OCI-LY7 (cell line): ENCODE data around the gene SDCBP2. TPM values are rescaled to one million over a fixed set of nuclear protein-coding genes. Genes with fewer than 3 reads are reported as not detected.

Experiments used
- BruUV-seq: library from RNA; stranded (reverse); fragments of 400-500 nt; replicated peaks from 2 replicates; lab custom pipeline; 2021; lab: Mats Ljungman, UMichigan
- CTCF ChIA-PET: fragments of 300-600 bp; sonication (Branson Sonifier 250); formaldehyde crosslinking; loops from one replicate; lab custom pipeline; 2022; ENCODE audit warnings: antibody characterized with exemption; ENCODE audit not compliant: unreplicated experiment; lab: Charles Lee
- POLR2A ChIA-PET: fragments of 300-600 bp; sonication (Branson Sonifier 250); formaldehyde crosslinking; loops from one replicate; lab custom pipeline; 2022; ENCODE audit warnings: antibody characterized with exemption; lab: Charles Lee
- DNase-seq: peaks from one replicate; pipeline ENCODE4 v3.0.0-alpha.2; 2015; ENCODE audit warnings: low spot score
- H2AFZ ChIP-seq: fragments of 200-600 bp; sonication (generic), shearing (Covaris generic); 2 replicates; pipeline ENCODE4 v1.6.1; 2014; ENCODE audit warnings: mild to moderate bottlenecking, antibody characterized with exemption, low read length, moderate library complexity
- H3K27ac ChIP-seq: fragments of 200-600 bp; sonication (generic); 2 replicates; pipeline ENCODE4 v1.5.1; 2014; ENCODE audit warnings: mixed run types, low read depth, mild to moderate bottlenecking, moderate library complexity, low read length, inconsistent platforms; ENCODE audit not compliant: poor library complexity, severe bottlenecking
- H3K36me3 ChIP-seq: fragments of 200-600 bp; sonication (generic); 2 replicates; pipeline ENCODE4 v1.6.1; 2014; ENCODE audit warnings: mild to moderate bottlenecking, antibody characterized with exemption, low read length, moderate library complexity, mixed read lengths; ENCODE audit not compliant: insufficient read depth
- H3K4me1 ChIP-seq: fragments of 200-600 bp; sonication (generic); 2 replicates; pipeline ENCODE4 v1.5.1; 2014; ENCODE audit warnings: mild to moderate bottlenecking, low read length; ENCODE audit not compliant: insufficient read depth, poor library complexity, severe bottlenecking
- H3K4me2 ChIP-seq: fragments of 200-600 bp; sonication (generic); 2 replicates; pipeline ENCODE4 v1.6.1; 2014; ENCODE audit warnings: mild to moderate bottlenecking, low read length
- H3K4me3 ChIP-seq: fragments of 200-600 bp; sonication (generic); 2 replicates; pipeline ENCODE4 v1.5.1; 2014; ENCODE audit warnings: mild to moderate bottlenecking, low read depth, low read length; ENCODE audit not compliant: poor library complexity, severe bottlenecking
- H3K79me2 ChIP-seq: fragments of 200-600 bp; sonication (generic); 2 replicates; pipeline ENCODE4 v1.6.1; 2016; ENCODE audit warnings: low read depth, mild to moderate bottlenecking, low read length, moderate library complexity, mixed read lengths; ENCODE audit not compliant: insufficient read depth
- H3K9me2 ChIP-seq: fragments of 200-600 bp; sonication (generic); 2 replicates; pipeline ENCODE4 v1.6.1; 2016; ENCODE audit warnings: mild to moderate bottlenecking, low read length, mixed read lengths; ENCODE audit not compliant: insufficient read depth
- H3K9me3 ChIP-seq: fragments of 200-600 bp; sonication (generic); 2 replicates; pipeline ENCODE4 v1.6.1; 2014; ENCODE audit warnings: mild to moderate bottlenecking, mixed run types, low read length, mixed read lengths
- H4K20me1 ChIP-seq: fragments of 200-600 bp; sonication (generic); 2 replicates; pipeline ENCODE4 v1.6.1; 2014; ENCODE audit warnings: mild to moderate bottlenecking, antibody characterized with exemption, low read length, moderate library complexity, mixed read lengths; ENCODE audit not compliant: insufficient read depth
- CTCF ChIP-seq: fragments of 200-600 bp; sonication (generic); conservative IDR thresholded peaks from 2 replicates; pipeline ENCODE4 v1.5.1; 2014; ENCODE audit warnings: mild to moderate bottlenecking, antibody characterized with exemption, low read length, moderate library complexity, mixed read lengths
- EZH2phosphoT487 ChIP-seq: fragments of 200-600 bp; sonication (generic); IDR thresholded peaks from 2 replicates; pipeline ENCODE4 v1.6.1; 2018; ENCODE audit warnings: low read depth, borderline replicate concordance, mild to moderate bottlenecking, mixed run types, antibody characterized with exemption, low read length, moderate library complexity, mixed read lengths
- intact Hi-C: fragments of 100-400 bp; cut with micrococcal nuclease; formaldehyde crosslinking; loops from one replicate; pipeline ENCODE4 v1.10.0; 2022; ENCODE audit not compliant: unreplicated experiment
- total RNA-seq, 2 experiments: library from RNA; depleted of rRNA in 1 of 2; stranded (reverse); fragments of >200 nt in 1 of 2; shearing (Covaris generic) in 1 of 2; gene quantifications; 2 replicates each; pipeline ENCODE4 v1.2.3, GENCODE V29; 2014 to 2022

SDCBP2 gene
- total RNA-seq, 2 experiments from 2014 or later, result 1.8 to 2.6 TPM

- Histone ChIP-seq H3K4me1 (peaks cover 47% of the 10 kb centered on the region), H3K27ac (peak overlapping the region; percentile 60), H3K9me3 (no peaks in the 10 kb centered on the region), H3K36me3 (peaks cover 6% of the 10 kb centered on the region; the same call in 1 of the 2 replicates), H3K79me2 (peaks cover 40% of the 10 kb centered on the region), H3K9me2 (no peaks in the 10 kb centered on the region), H3K4me3 (peak overlapping the region; percentile 82), H4K20me1 (peaks cover 15% of the 10 kb centered on the region), H3K4me2 (peak overlapping the region; percentile 94), H2AFZ (peak overlapping the region; percentile 86; the same call in 1 of the 2 replicates)
- DNase-seq, result no peak
- BruUV-seq, result no TSS peak
- ChIA-PET POLR2A (interaction anchor here (0.6 to 1.2 kb wide), 5 partner anchors 8 to 1775 kb away, joined by 3 to 6 read pairs (median 3); no protein-coding TSS in a partner anchor), CTCF (interaction anchor here (0.6 kb wide), 1 partner anchor 14 kb away, joined by 3 read pairs; no protein-coding TSS in a partner anchor)
- TF ChIP-seq EZH2phosphoT487 (no peak), CTCF (no peak)
- intact Hi-C loops, result no loop called here
Observed at GRCh38 chr20:1326031-1326930, 2.7 kb downstream of the SDCBP2 start.

GRCh38 chr20:1325173-1326030 lies 3.5 kb downstream of the SDCBP2 start:
- Histone ChIP-seq H3K27ac (peak overlapping the region; percentile 60), H4K20me1 (peaks cover 15% of the 10 kb centered on the region), H3K4me1 (peaks cover 46% of the 10 kb centered on the region), H3K4me3 (peak overlapping the region; percentile 82), H3K9me3 (no peaks in the 10 kb centered on the region), H3K79me2 (peaks cover 40% of the 10 kb centered on the region), H2AFZ (peak overlapping the region; percentile 86), H3K36me3 (no peaks in the 10 kb centered on the region), H3K9me2 (no peaks in the 10 kb centered on the region), H3K4me2 (peak overlapping the region; percentile 94)
- intact Hi-C loops, result loop anchor here (2.0 kb wide), 1 partner anchor 67 kb away; the partner anchor contains the start of gene FKBP1A
- TF ChIP-seq CTCF (no peak), EZH2phosphoT487 (no peak)
- TSS peak; percentile 76 for BruUV-seq
- CTCF ChIA-PET, result no interaction called here
- POLR2A ChIA-PET, result interaction anchor here (0.6 to 1.0 kb wide), 3 partner anchors 9 to 36 kb away, joined by 3 to 4 read pairs (median 3); no protein-coding TSS in a partner anchor
- DNase-seq, result peak; percentile 98
